ENCODE results near the gene DDAH2.
A peak's percentile ranks its signal among the peaks of the same experiment; 100 is the strongest.

Gene DDAH2

GRCh38 chr6:31687860-31688693, 41.0 kb downstream of the DDAH2 start:
- DNase-seq: no peak

- DNase-seq: no peak
These were observed 41.8 kb downstream of the DDAH2 start for GRCh38 chr6:31687321-31687720.

- DNase-seq: no peak
These were observed 42.6 kb downstream of the DDAH2 start for GRCh38 chr6:31686483-31686882.

- DNase-seq: no peak
These were observed 45.5 kb downstream of the DDAH2 start for GRCh38 chr6:31683591-31683990.

- no peak for DNase-seq
These were observed 47.9 kb downstream of the DDAH2 start for GRCh38 chr6:31681135-31681671.

GRCh38 chr6:31680226-31681134, 48.6 kb downstream of the DDAH2 start, which contains the start of gene LY6G5C:
LY6G5C (minus strand) TSS chr6:31681067; CDS start chr6:31680373, 694 bp downstream.
- DNase-seq: peak; percentile 43

GRCh38 chr6:31677955-31678354, 51.1 kb downstream of the DDAH2 start:
- no peak for DNase-seq
